HG02852 (cell line): ENCODE results near the gene CDK15.
"Not testable (repeated sequence)": the region's sequence is repeated elsewhere in the genome, so short reads cannot be mapped to it uniquely, and the experiment has no call there.

Source experiments
- ATAC-seq: cut with Tn5 transposase; IDR thresholded peaks from one replicate; pipeline ENCODE4 v1.9.1; 2021; ENCODE audit warnings: mild to moderate bottlenecking, moderate library complexity; ENCODE audit not compliant: unreplicated experiment

Gene CDK15

GRCh38 chr2:201806442-201807170 is at the start of gene CDK15:
CDK15 (plus strand) TSS chr2:201806537; CDS start chr2:201806665, 128 bp downstream.
- no peak for ATAC-seq

DNA sequence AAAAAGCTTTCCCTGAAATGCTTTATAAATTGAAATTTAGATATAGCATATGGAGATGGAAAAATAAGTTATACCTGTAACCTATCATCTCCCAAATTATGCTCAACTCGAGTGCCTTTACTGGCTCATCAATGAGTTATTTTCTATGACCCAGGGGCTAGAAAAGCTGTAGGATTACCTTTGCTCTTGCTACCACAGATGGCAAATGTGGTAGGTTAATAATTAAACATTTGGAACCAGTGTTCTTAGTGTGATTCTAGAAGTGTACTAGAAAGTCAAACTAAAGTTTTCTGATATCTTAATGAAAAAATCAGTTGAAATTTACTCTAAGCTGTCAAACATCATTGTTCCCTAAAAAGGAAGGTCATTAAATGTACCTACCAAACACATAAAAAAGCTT is 48.1 kb upstream of the CDK15 start:
- no peak for ATAC-seq

- no peak for ATAC-seq
Observed at GRCh38 chr2:201758873-201759272, 47.5 kb upstream of the CDK15 start.

- ATAC-seq = no peak
Observed at GRCh38 chr2:201759567-201759966, 46.8 kb upstream of the CDK15 start.

DNA sequence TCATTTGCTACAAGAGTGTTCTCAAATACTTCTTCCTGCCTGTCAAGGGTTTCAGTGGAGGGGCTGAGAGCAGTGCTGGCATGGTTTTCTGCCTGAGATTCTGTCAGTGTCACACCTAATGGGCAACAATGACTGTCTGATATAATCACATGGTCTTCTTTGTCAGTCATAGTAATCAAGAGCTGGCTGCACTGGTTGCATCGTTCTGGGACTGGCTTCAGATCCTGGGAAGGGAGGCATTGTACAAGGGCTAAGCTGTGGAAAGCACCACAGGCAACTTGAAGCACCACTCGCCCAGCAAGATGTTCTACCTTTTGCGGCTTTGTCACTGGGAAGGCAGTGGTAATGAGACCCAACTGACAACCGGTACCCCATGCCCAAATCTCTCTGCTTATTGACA is 45.2 kb upstream of the CDK15 start:
- ATAC-seq = no peak

DNA sequence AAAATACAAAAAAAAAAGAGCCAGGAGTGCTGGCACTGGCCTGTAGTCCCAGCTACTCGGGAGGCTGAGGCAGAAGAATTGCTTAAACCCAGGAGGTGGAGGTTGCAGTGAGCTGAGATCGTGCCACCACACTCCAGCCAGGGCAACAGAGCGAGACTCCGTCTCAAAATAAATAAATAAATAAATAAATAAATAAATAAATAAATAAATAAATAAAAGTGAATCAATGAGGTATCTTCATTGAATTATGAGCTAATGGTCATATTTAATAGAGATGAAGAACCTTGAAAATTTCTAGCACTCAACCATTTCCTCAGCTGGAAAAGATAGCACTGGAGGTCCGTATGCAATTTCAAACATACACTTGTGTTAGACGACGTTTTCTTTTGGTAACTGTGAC is 41.9 kb upstream of the CDK15 start:
- ATAC-seq = not testable (repeated sequence)

GRCh38 chr2:201765799-201766198 is 40.5 kb upstream of the CDK15 start:
- no peak for ATAC-seq

DNA sequence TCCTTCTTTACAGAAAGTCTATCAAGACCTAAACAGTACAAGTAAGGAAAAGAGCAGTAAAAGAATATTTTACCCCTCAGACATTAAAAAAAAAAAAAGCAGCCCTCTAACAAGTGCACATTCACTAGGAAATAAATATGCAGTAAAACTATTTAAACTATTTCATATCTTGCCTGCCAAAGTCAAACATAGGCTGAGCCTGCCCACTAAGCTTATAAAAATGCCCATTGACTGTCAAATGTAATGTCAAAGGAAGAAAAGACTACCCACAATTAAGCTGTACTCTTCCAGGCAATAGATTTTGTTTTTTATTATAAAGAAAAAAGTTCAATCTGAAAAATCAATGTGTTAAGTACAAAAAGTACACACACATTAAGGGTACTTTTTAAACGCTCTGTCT is 37.4 kb upstream of the CDK15 start:
- ATAC-seq = no peak

- no peak for ATAC-seq
Observed at GRCh38 chr2:201769666-201770373, 36.5 kb upstream of the CDK15 start.

DNA sequence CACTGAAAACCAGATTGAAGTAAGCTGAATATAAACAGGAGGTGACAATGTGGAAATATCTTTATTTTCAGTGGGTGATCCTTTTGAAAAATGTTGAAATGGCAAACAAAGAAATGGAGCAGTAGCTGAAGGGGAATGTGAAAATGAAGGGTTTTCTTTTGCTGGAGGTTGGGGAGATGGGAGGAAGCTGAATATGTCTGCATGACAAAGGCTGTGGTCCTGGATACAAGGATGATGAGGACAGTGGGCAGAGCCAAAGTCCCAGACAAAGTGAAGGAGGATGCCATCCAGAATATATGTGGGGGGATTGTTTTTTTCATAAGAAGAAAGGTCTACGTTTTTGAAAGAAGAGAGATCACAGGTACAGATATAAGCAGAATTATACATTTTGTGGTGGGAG is 32.3 kb upstream of the CDK15 start:
- ATAC-seq = no peak

GRCh38 chr2:201774546-201774945 is 31.8 kb upstream of the CDK15 start:
- ATAC-seq = no peak

DNA sequence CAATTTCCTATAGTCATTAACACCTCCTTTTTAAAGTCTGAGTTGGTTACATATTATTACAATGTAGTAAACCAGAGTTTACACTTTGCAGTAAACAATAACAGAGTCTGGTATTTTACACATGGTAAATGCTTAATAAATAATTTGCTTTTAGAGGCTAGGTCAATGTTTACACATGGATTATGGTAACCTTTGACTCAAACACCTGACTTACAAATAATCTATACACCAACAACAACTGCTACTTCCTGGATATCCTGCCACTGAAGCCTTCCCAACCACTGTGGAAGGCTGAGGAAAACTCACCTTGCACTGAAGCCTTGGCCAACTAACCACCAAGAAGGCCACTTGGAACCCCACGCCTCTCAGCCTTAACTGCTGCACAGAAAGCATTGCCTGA is 31.0 kb upstream of the CDK15 start:
- no peak for ATAC-seq

GRCh38 chr2:201777043-201777442 is 29.3 kb upstream of the CDK15 start:
- ATAC-seq = no peak

GRCh38 chr2:201777869-201778268 is 28.5 kb upstream of the CDK15 start:
- ATAC-seq = no peak

GRCh38 chr2:201779901-201780673 is 26.2 kb upstream of the CDK15 start:
- peak; percentile 13 for ATAC-seq

DNA sequence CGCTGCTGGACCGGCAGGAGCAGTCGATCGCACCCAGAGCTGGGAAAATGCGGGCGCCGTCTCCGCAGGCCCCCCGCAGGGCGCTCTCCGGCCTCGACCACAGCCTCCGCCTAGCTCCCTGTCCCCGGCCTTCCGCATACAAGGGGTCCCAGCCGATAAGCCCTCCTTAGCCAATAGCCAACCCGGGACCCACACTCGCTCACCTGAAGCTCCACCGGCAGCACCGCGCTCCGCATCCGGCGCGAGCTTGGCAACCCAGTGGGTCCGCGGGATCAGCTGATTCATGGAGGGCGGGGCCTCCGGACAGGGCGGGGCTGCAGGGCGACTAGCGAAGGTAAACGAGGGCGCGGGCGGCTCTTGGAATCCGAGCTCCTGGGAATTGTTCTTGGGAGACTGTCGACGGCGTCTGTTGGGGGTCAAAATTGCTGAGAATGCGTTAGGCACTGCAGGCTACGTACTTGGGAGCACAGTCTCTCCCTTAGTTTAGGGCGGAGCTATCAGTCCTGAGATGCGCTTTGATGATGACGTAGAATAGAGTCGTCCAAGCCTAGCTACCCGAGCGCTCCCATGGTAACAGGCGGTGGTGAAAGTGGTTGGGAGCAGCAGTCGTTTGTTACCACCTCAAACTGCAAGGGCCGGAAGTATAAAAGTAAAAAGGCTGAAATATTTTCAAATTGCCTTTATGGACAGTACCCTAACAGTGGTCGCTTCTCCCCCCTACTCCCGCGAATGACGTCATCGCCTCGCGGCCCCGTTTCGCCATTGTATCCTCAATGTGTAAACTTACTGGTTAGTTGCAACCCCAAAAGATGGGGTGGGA is 25.5 kb upstream of the CDK15 start, which contains the start of gene ALS2:
Gene ALS2, minus strand, starts transcription at position 260 of the 820 bp plus-strand sequence. CDS start 12,048 bp downstream, outside the sequence.
- peak; percentile 97 for ATAC-seq

- no peak for ATAC-seq
Observed at GRCh38 chr2:201781557-201782051, 24.7 kb upstream of the CDK15 start.

DNA sequence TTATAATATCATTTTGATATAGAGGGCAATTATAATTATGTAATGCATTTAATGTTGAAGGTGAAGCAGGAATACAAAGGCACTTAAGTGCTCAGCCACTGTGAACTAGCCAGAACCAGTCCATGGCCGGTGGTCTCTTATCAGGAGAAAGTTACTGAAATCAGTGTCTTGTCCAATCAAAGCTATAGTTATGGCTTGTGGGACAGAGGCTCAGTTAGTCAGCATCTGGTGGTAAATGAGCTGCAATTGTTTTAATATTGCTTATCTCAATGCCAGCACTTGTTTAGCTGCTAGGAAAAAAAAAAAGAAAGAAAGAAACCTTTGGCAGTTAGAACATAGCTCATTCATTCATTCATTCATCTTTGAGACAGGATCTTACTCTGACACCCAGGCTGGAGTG is 21.8 kb upstream of the CDK15 start:
- ATAC-seq = no peak

GRCh38 chr2:201785135-201785534 is 21.2 kb upstream of the CDK15 start:
- no peak for ATAC-seq

DNA sequence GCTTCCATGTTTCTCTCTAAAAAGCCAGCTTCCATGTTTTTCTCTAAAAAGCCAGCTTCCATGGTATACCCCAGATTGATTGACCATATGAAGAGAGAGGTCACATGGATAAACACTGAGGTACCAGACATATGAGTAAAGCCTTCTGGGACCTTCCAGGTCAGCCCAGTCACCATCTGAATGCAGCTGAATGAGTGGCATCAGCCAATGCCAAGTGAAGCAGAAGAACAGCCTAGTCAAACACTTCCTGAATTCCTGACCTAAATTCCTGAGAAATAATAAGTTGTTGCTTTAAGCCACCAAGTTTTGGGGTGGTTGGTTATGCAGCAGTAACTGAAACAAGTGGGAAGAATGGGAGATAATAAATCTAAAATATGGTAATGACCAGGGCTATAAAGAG is 19.9 kb upstream of the CDK15 start:
- no peak for ATAC-seq

- ATAC-seq = no peak
Observed at GRCh38 chr2:201788371-201788770, 18.0 kb upstream of the CDK15 start.
